Measurements from ENCODE around the gene ADK.

DNA sequence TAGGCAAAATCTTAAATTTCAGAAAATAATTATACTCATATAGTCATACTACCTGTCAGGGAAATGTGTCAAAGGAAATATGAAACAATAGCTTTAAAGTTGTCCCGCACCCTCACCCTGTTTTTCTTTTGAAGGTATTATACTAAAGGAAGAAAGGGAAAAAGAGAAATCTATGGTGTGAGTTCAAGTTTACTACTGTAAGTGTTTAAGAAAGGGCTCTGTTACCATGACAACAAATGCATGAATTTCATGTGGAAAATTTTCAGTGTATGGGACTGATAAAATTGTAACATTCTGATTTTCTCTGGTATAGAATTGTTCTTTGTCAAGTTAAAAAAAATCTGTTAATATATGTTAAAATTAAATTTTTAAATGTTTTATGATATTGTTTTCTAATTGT, 229.8 kb downstream of the ADK start:
- no peak for TF ChIP-seq POLR2AphosphoS5 (IDR thresholded peaks at IDR 0.05)
- TF ChIP-seq, protein P1, sequence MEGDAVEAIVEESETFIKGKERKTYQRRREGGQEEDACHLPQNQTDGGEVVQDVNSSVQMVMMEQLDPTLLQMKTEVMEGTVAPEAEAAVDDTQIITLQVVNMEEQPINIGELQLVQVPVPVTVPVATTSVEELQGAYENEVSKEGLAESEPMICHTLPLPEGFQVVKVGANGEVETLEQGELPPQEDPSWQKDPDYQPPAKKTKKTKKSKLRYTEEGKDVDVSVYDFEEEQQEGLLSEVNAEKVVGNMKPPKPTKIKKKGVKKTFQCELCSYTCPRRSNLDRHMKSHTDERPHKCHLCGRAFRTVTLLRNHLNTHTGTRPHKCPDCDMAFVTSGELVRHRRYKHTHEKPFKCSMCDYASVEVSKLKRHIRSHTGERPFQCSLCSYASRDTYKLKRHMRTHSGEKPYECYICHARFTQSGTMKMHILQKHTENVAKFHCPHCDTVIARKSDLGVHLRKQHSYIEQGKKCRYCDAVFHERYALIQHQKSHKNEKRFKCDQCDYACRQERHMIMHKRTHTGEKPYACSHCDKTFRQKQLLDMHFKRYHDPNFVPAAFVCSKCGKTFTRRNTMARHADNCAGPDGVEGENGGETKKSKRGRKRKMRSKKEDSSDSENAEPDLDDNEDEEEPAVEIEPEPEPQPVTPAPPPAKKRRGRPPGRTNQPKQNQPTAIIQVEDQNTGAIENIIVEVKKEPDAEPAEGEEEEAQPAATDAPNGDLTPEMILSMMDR (IDR thresholded peaks at IDR 0.05 in 8 of 11, conservative IDR thresholded peaks at IDR 0.05 in 3 of 11): no peak
